Neural cell (in vitro differentiated cells): ENCODE results near the gene MYO10. TPM values are rescaled to one million over a fixed set of nuclear protein-coding genes. Genes with fewer than 3 reads are reported as not detected.

Source experiments
- H2AFZ ChIP-seq: fragments of 200-600, 300-800 bp; sonication (generic), shearing (Covaris generic); 2 replicates; pipeline ENCODE4 v1.6.0; 2014; ENCODE audit warnings: low read depth, mild to moderate bottlenecking, antibody characterized with exemption, low read length, moderate library complexity
- H3F3A ChIP-seq: fragments of 200-600 bp; shearing (Covaris generic); 2 replicates; pipeline ENCODE4 v1.6.1; 2016; ENCODE audit warnings: mild to moderate bottlenecking, moderate library complexity, mixed read lengths, antibody characterized with exemption, low read length; ENCODE audit not compliant: insufficient read depth, poor library complexity, severe bottlenecking
- H3K27ac ChIP-seq: fragments of 200-600, 300-800 bp; sonication (generic), shearing (Covaris generic); 2 replicates; pipeline ENCODE4 v1.5.1; 2014; ENCODE audit warnings: mild to moderate bottlenecking, low read length, moderate library complexity
- H3K27me3 ChIP-seq: fragments of 300-800, 200-600 bp; sonication (generic), shearing (Covaris generic); 2 replicates; pipeline ENCODE4 v1.6.0; 2014; ENCODE audit warnings: mild to moderate bottlenecking, low read depth, low read length, moderate library complexity; ENCODE audit not compliant: insufficient read depth
- H3K36me3 ChIP-seq: fragments of 300-800, 200-600 bp; sonication (generic), shearing (Covaris generic); 2 replicates; pipeline ENCODE4 v1.5.1; 2014; ENCODE audit warnings: mild to moderate bottlenecking, antibody characterized with exemption, low read length, moderate library complexity; ENCODE audit not compliant: insufficient read depth
- H3K4me2 ChIP-seq: fragments of 300-800, 200-600 bp; sonication (generic), shearing (Covaris generic); 2 replicates; pipeline ENCODE4 v1.6.0; 2014; ENCODE audit warnings: mild to moderate bottlenecking, low read length
- H3K4me3 ChIP-seq: fragments of 300-800, 200-600 bp; sonication (generic), shearing (Covaris generic); 2 replicates; pipeline ENCODE4 v1.5.1; 2014; ENCODE audit warnings: mild to moderate bottlenecking, low read length, moderate library complexity
- H3K79me2 ChIP-seq: fragments of 200-600 bp; shearing (Covaris generic); replicated peaks from 2 replicates; pipeline ENCODE4 v1.6.0; 2014; ENCODE audit warnings: mild to moderate bottlenecking, low read length, moderate library complexity; ENCODE audit not compliant: insufficient read depth
- H3K9ac ChIP-seq: fragments of 300-800, 200-600 bp; sonication (generic), shearing (Covaris generic); 2 replicates; pipeline ENCODE4 v1.6.1; 2016; ENCODE audit warnings: mild to moderate bottlenecking, low read length, mixed read lengths
- H3K9me2 ChIP-seq: fragments of 200-600 bp; shearing (Covaris generic); 2 replicates; pipeline ENCODE4 v1.6.1; 2016; ENCODE audit warnings: mild to moderate bottlenecking, low read length, mixed read lengths; ENCODE audit not compliant: insufficient read depth
- H3K9me3 ChIP-seq: fragments of 200-600, 300-800 bp; sonication (generic), shearing (Covaris generic); 2 replicates; pipeline ENCODE4 v1.6.1; 2016; ENCODE audit warnings: mild to moderate bottlenecking, mixed run types, low read length, moderate library complexity, mixed read lengths
- H4K20me1 ChIP-seq: fragments of 200-600 bp; shearing (Covaris generic); 2 replicates; pipeline ENCODE4 v1.6.1; 2016; ENCODE audit warnings: mild to moderate bottlenecking, mixed run types; ENCODE audit not compliant: insufficient read depth
- CTCF ChIP-seq: fragments of 450-650 bp; IDR thresholded peaks from 2 replicates; pipeline ENCODE4 v1.5.1; 2014; ENCODE audit warnings: antibody characterized with exemption, mild to moderate bottlenecking, moderate library complexity; ENCODE audit not compliant: poor library complexity, severe bottlenecking
- EP300 ChIP-seq: fragments of 450-650 bp; conservative IDR thresholded peaks from 2 replicates; pipeline ENCODE4 v1.6.1; 2014; ENCODE audit warnings: antibody characterized with exemption, mild to moderate bottlenecking, moderate library complexity; ENCODE audit not compliant: poor library complexity, severe bottlenecking
- EZH2 ChIP-seq: fragments of 200-600, 300-800 bp; shearing (Covaris generic), sonication (generic); IDR thresholded peaks from 2 replicates; pipeline ENCODE4 v1.6.1; 2014; ENCODE audit warnings: antibody characterized with exemption, low read length, borderline replicate concordance, mild to moderate bottlenecking; ENCODE audit not compliant: insufficient read depth, poor library complexity, severe bottlenecking
- MXI1 ChIP-seq: fragments of 450-650 bp; conservative IDR thresholded peaks from 2 replicates; pipeline ENCODE4 v1.6.1; 2014; ENCODE audit warnings: antibody characterized with exemption, mild to moderate bottlenecking; ENCODE audit not compliant: poor library complexity, severe bottlenecking
- POLR2AphosphoS5 ChIP-seq: IDR thresholded peaks from 2 replicates; pipeline ENCODE4 v1.6.1; 2012
- RAD21 ChIP-seq: fragments of 450-650 bp; conservative IDR thresholded peaks from 2 replicates; pipeline ENCODE4 v1.6.1; 2014; ENCODE audit warnings: antibody characterized with exemption, mild to moderate bottlenecking, moderate library complexity
- REST ChIP-seq: IDR thresholded peaks from 2 replicates; pipeline ENCODE4 v1.6.1; 2012; ENCODE audit warnings: borderline replicate concordance
- SMC3 ChIP-seq: fragments of 450-650 bp; conservative IDR thresholded peaks from 2 replicates; pipeline ENCODE4 v1.6.1; 2014; ENCODE audit warnings: antibody characterized with exemption, mild to moderate bottlenecking, moderate library complexity; ENCODE audit not compliant: poor library complexity
- TAF1 ChIP-seq: IDR thresholded peaks from 2 replicates; pipeline ENCODE4 v1.6.1; 2012; ENCODE audit warnings: low read depth
- polyA plus RNA-seq: library from polyadenylated mRNA; depleted of rRNA; stranded (reverse); fragments of >200 nt; gene quantifications from 2 replicates; pipeline ENCODE4 v1.2.3, GENCODE V29; 2014

The MYO10 gene
- polyA plus RNA-seq, 1 donor from 2014 or later = 3.2 TPM

- Histone ChIP-seq H3K9ac (peak within 1 kb of the TSS; percentile 75), H3K36me3 (no peaks in the 10 kb centered on the region), H3K4me2 (peak within 1 kb of the TSS; percentile 54), H3K9me3 (no peaks in the 10 kb centered on the region), H2AFZ (peak within 1 kb of the TSS; percentile 67), H3K4me3 (peak within 1 kb of the TSS; percentile 94), H3F3A (no peaks in the 10 kb centered on the region), H3K9me2 (no peaks in the 10 kb centered on the region), H3K27ac (peak within 1 kb of the TSS; percentile 4), H3K27me3 (no peaks in the 10 kb centered on the region), H4K20me1 (no peaks in the 10 kb centered on the region), H3K79me2 (no peaks in the 10 kb centered on the region)
- TF ChIP-seq SMC3 (peak; percentile 23), MXI1 (peak; percentile 66), POLR2AphosphoS5 (no peak), TAF1 (peak; percentile 19), EZH2 (no peak), CTCF (peak; percentile 31)
These were observed 319.4 kb downstream of the MYO10 start, which contains the start of gene RETREG1 for GRCh38 chr5:16616536-16617273. TSS of gene RETREG1 (minus strand) at chr5:16616997. CDS start at chr5:16616971, 26 bp downstream.

- Histone ChIP-seq H4K20me1 (no peaks in the 10 kb centered on the region), H3K9me2 (no peaks in the 10 kb centered on the region), H3K9ac (peak overlapping the region; percentile 75), H3K79me2 (no peaks in the 10 kb centered on the region), H3K36me3 (no peaks in the 10 kb centered on the region), H3K9me3 (no peaks in the 10 kb centered on the region), H3K4me3 (peak overlapping the region; percentile 94), H2AFZ (peak overlapping the region; percentile 67), H3K27me3 (no peaks in the 10 kb centered on the region), H3F3A (no peaks in the 10 kb centered on the region), H3K4me2 (peak overlapping the region; percentile 54), H3K27ac (peak overlapping the region; percentile 4)
- TF ChIP-seq CTCF (no peak), EP300 (no peak), REST (no peak), MXI1 (no peak), EZH2 (no peak), RAD21 (no peak), POLR2AphosphoS5 (no peak), SMC3 (no peak), TAF1 (no peak)
These were observed 320.1 kb downstream of the MYO10 start for GRCh38 chr5:16615741-16616535.
